Measurements from ENCODE around the gene CD2BP2. TPM values are rescaled to one million over a fixed set of nuclear protein-coding genes. Genes with fewer than 3 reads are reported as not detected.

The CD2BP2 gene
- total RNA-seq, 2 donors from 2014 or later, result 44.8 to 76.1 TPM

GRCh38 chr16:30365200-30365599, 10.1 kb upstream of the CD2BP2 start:
- Histone ChIP-seq H3K36me3 (no peaks in the 10 kb centered on the region), H3K27me3 (no peaks in the 10 kb centered on the region), H3K4me1 (peaks cover 17% of the 10 kb centered on the region), H3K4me3 (no peak overlapping the region), H3K9me3 (no peaks in the 10 kb centered on the region), H3K9ac (ENCODE audit: low read depth in 2 of 2, low read length in 2 of 2) (no peak overlapping the region), H3K27ac (no peak overlapping the region)
- DNase-seq, result no peak
- intact Hi-C loops (cut with DNase I), result no loop called here
- TF ChIP-seq CTCF (IDR thresholded peaks at IDR 0.05), result no peak

GRCh38 chr16:30361180-30361579, 6.1 kb upstream of the CD2BP2 start:
- intact Hi-C loops (cut with DNase I), result no loop called here

GRCh38 chr16:30359871-30360170, 4.7 kb upstream of the CD2BP2 start:
- H3K4me3 ChIP-seq, result no peak overlapping the region
- no peak for TF ChIP-seq CTCF (IDR thresholded peaks at IDR 0.05)
- no peak overlapping the region for H3K9ac ChIP-seq (ENCODE audit: low read depth in 2 of 2, low read length in 2 of 2)
- H3K27ac ChIP-seq, result no peak overlapping the region
- H3K36me3 ChIP-seq, result no peaks in the 10 kb centered on the region
- no peaks in the 10 kb centered on the region for H3K27me3 ChIP-seq
- intact Hi-C loops (cut with DNase I), result loop anchor here (10.0 kb wide), 1 partner anchor 265 kb away; the partner anchor contains the start of genes TBX6 and YPEL3
- no peaks in the 10 kb centered on the region for H3K4me1 ChIP-seq
- DNase-seq, result no peak
- H3K9me3 ChIP-seq, result no peaks in the 10 kb centered on the region

More at GRCh38 chr16:30361180-30361579, 6.1 kb upstream of the CD2BP2 start:
- DNase-seq, result no peak
- TF ChIP-seq CTCF (IDR thresholded peaks at IDR 0.05), result no peak
- H3K27ac ChIP-seq, result no peak overlapping the region
- no peaks in the 10 kb centered on the region for H3K27me3 ChIP-seq
- no peaks in the 10 kb centered on the region for H3K9me3 ChIP-seq
- no peak overlapping the region for H3K9ac ChIP-seq (ENCODE audit: low read depth in 2 of 2, low read length in 2 of 2)
- no peaks in the 10 kb centered on the region for H3K4me1 ChIP-seq
- no peaks in the 10 kb centered on the region for H3K36me3 ChIP-seq
- no peak overlapping the region for H3K4me3 ChIP-seq

- peaks cover under 1% of the 10 kb centered on the region for H3K4me1 ChIP-seq
- intact Hi-C loops (cut with DNase I), result loop anchor here (10.0 kb wide), 1 partner anchor 264 kb away; the partner anchor contains the start of genes TBX6 and YPEL3
- no peak overlapping the region for H3K9ac ChIP-seq (ENCODE audit: low read depth in 2 of 2, low read length in 2 of 2)
- no peaks in the 10 kb centered on the region for H3K36me3 ChIP-seq
- H3K27me3 ChIP-seq, result no peaks in the 10 kb centered on the region
- H3K27ac ChIP-seq, result no peak overlapping the region
- no peaks in the 10 kb centered on the region for H3K9me3 ChIP-seq
- no peak for TF ChIP-seq CTCF (IDR thresholded peaks at IDR 0.05)
- no peak overlapping the region for H3K4me3 ChIP-seq
- DNase-seq, result no peak
These were observed 4.1 kb upstream of the CD2BP2 start for GRCh38 chr16:30358990-30359870.

- no peak for DNase-seq
- intact Hi-C loops (cut with DNase I), result loop anchor here (10.0 kb wide), 1 partner anchor 264 kb away; the partner anchor contains the start of genes TBX6 and YPEL3
- Histone ChIP-seq H3K36me3 (no peaks in the 10 kb centered on the region), H3K4me3 (no peak overlapping the region), H3K4me1 (peaks cover 7% of the 10 kb centered on the region), H3K27me3 (no peaks in the 10 kb centered on the region), H3K9me3 (no peaks in the 10 kb centered on the region), H3K9ac (ENCODE audit: low read depth in 2 of 2, low read length in 2 of 2) (no peak overlapping the region), H3K27ac (no peak overlapping the region)
- TF ChIP-seq CTCF (IDR thresholded peaks at IDR 0.05), result no peak
These were observed 3.4 kb upstream of the CD2BP2 start for GRCh38 chr16:30358577-30358936.
